GM19328 (cell line): ENCODE measurements around the gene CDA.

ENCODE experiments used
- ATAC-seq: cut with Tn5 transposase; IDR thresholded peaks from one replicate; pipeline ENCODE4 v1.9.1; 2021; ENCODE audit warnings: mild to moderate bottlenecking, moderate library complexity; ENCODE audit not compliant: unreplicated experiment

The CDA gene

GRCh38 chr1:20615946-20616846 lies 27.3 kb downstream of the CDA start:
- ATAC-seq: no peak

GRCh38 chr1:20616847-20617487 lies 28.1 kb downstream of the CDA start:
- no peak for ATAC-seq

- ATAC-seq: no peak
Observed at GRCh38 chr1:20618550-20618949, 29.7 kb downstream of the CDA start.

GRCh38 chr1:20619999-20620398 lies 31.1 kb downstream of the CDA start:
- ATAC-seq: no peak

GRCh38 chr1:20621012-20621411 lies 32.1 kb downstream of the CDA start:
- ATAC-seq: no peak

- ATAC-seq: no peak
Observed at GRCh38 chr1:20624709-20625108, 35.8 kb downstream of the CDA start.

GRCh38 chr1:20625176-20626097 lies 36.5 kb downstream of the CDA start:
- no peak for ATAC-seq

GRCh38 chr1:20626098-20626427 lies 37.2 kb downstream of the CDA start:
- no peak for ATAC-seq

- no peak for ATAC-seq
Observed at GRCh38 chr1:20626524-20626923, 37.6 kb downstream of the CDA start.

- ATAC-seq: no peak
Observed at GRCh38 chr1:20630729-20631128, 41.8 kb downstream of the CDA start.

- no peak for ATAC-seq
Observed at GRCh38 chr1:20632386-20632785, 43.5 kb downstream of the CDA start.

- no peak for ATAC-seq
Observed at GRCh38 chr1:20633190-20634064, 44.5 kb downstream of the CDA start, which contains the start of gene PINK1. PINK1 (plus strand) TSS chr1:20633458; CDS start chr1:20633549, 91 bp downstream.

GRCh38 chr1:20634065-20634593 lies 45.2 kb downstream of the CDA start:
- ATAC-seq: no peak

GRCh38 chr1:20634594-20635084 lies 45.7 kb downstream of the CDA start:
- ATAC-seq: no peak

GRCh38 chr1:20636785-20637347 lies 48.0 kb downstream of the CDA start:
- no peak for ATAC-seq

- ATAC-seq: no peak
Observed at GRCh38 chr1:20640183-20640597, 51.3 kb downstream of the CDA start.

GRCh38 chr1:20641975-20642374 lies 53.1 kb downstream of the CDA start:
- ATAC-seq: no peak

GRCh38 chr1:20643080-20643479 lies 54.2 kb downstream of the CDA start:
- no peak for ATAC-seq

GRCh38 chr1:20644416-20644815 lies 55.5 kb downstream of the CDA start:
- ATAC-seq: no peak
